GOT3 (cell line): ENCODE measurements around the gene ZRANB3.
"Not testable (repeated sequence)": the region's sequence is repeated elsewhere in the genome, so short reads cannot be mapped to it uniquely, and the experiment has no call there.

Experiments used
- DNase-seq: peaks from one replicate; lab custom pipeline; 2025; ENCODE audit warnings: mixed read lengths; lab: John Stamatoyannopoulos, UW

The ZRANB3 gene

GRCh38 chr2:135124924-135125886 lies 405.8 kb downstream of the ZRANB3 start:
- DNase-seq, result no peak

DNA sequence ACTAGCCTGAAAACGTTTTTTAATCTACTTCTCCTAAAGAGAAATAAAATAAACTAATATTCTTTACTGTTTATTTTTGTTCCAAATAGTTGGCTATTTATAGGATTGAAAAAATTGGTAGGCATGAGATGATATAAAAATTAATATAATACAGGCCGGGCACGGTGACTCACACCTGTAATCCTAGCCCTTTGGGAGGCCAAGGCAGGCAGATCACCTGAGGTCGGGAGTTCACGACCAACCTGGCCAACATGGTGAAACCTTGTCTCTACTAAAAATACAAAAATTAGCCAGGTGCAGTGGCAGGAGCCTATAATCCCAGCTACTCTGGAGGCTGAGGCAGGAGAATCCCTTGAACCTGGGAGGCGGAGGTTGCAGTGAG lies 409.4 kb downstream of the ZRANB3 start:
- DNase-seq, result not testable (repeated sequence)

DNA sequence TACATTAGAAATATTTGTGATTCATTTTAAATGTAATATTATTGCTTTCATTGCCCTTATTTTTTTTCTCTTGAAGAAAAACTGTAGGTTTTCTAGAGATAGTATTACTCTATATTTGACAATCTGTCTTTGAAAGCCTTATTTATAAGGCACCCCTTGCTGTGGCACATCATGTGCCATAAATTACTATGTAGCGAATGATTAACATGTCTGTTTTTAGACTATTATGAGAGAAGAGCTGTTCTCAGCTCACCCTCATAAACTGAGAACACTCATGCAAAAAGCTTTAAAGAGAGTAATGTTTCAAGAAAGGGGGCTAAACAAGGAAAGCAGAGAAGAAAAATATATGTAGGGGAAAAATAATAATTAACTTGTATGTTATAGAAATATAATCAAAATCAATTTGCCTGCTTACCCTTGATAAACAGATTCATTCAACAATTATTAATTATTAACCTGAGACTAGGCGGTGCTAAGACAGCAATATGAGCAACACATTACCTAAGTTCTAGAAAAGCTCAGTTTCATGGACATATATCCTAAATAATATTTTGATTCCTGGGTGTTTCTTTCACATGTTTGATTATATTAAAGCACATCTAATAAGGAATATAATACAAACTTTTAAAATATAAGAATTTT lies 409.9 kb downstream of the ZRANB3 start:
- no peak for DNase-seq

DNA sequence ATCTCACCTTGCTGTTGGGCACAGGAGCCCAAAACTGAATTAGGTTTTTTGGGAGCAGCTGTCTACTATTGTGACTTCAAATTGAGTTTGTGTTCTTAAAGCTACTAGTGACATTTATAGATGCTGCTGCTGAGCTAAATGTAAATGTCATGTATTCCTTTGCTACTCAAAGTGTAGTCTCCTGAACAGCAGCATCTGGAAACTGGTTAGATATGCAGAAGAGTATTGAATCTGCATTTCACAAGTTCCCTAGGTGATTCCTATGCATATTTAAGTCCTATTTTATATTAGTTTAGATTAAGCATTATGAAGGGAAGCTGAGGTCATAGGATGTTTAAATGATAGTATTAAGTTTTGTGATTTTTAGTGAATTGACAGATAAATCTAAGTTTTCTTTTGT lies 411.4 kb downstream of the ZRANB3 start:
- no peak for DNase-seq

DNA sequence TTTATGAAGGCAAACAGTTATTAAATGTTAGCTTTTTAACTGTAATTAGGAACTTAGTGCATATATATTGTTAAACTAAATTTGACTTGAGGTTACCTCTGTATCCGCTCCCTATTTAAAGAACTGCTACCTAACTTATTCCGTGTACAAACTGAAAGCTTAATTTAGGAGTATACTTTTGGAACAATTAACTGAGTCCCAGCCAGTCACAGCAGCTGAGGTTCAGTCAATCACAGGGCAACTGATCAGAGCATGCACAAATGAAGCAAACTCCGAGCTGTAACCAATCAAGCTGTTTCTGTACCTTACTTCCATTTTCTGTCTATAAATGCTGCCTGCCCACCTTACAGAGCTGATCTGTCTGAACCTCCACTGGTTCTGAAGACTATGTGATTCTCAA lies 417.7 kb downstream of the ZRANB3 start:
- no peak for DNase-seq

DNA sequence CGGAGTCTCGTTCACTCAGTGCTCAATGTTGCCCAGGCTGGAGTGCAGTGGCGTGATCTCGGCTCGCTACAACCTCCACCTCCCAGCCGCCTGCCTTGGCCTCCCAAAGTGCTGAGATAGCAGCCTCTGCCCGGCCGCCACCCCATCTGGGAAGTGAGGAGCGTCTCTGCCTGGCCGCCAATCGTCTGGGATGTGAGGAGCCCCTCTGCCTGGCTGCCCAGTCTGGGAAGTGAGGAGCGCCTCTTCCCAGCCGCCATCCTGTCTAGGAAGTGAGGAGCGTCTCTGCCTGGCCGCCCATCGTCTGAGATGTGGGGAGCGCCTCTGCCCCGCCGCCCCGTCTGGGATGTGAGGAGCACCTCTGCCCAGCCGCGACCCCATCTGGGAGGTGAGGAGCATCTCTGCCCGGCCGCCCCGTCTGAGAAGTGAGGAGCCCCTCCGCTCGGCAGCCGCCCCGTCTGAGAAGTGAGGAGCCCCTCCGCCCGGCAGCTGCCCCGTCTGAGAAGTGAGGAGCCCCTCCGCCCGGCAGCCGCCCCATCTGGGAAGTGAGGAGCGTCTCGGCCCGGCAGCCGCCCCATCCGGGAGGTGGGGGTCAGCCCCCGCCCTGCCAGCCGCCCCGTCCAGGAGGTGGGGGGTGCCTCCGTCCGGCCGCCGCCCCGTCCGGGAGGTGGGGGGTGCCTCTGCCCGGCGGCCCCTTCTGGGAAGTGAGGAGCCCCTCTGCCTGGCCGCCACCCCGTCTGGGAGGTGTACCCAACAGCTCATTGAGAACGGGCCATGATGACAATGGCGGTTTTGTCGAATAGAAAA lies 425.3 kb downstream of the ZRANB3 start:
- not testable (repeated sequence) for DNase-seq

GRCh38 chr2:135103843-135104242 lies 427.2 kb downstream of the ZRANB3 start:
- DNase-seq, result no peak

GRCh38 chr2:135099802-135100483 lies 431.1 kb downstream of the ZRANB3 start:
- no peak for DNase-seq

GRCh38 chr2:135097532-135098231 lies 433.3 kb downstream of the ZRANB3 start:
- no peak for DNase-seq

DNA sequence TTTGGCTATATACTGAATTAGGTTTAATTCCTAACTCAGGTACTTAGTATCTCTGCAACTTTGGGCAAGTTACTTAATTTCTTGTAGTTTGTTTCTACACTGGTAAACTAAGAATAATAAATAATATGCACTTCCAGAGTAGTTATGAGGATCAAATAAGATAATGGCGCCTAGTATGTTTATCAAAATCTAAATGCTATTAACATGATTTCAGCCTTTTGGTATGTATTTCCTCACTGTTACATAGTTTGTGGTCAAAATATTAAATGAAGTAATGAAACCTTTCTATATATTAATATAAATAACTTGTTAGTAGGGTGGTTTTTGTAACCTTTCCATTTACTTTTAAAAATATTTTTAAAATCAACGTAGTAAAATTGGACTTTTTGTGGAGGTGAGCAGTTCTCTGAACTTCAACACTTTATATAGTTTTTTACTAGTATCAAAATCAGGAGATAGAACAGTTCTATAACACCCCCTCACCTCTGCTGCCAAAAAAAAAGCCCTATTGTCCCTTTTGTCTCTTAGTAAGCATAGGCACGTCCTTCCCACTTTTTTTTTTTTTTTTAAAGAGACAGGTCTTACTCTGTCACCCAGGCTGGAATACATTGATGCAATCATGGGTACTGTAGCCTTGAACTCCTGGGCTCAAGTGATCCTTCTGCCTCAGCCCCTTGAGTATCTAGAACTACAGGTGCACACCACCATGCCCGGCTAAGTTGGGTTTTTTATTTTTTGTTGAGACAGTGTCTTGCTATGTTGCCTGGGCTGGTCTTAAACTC lies 434.2 kb downstream of the ZRANB3 start:
- DNase-seq, result no peak

GRCh38 chr2:135095591-135095990 lies 435.4 kb downstream of the ZRANB3 start:
- DNase-seq, result no peak

DNA sequence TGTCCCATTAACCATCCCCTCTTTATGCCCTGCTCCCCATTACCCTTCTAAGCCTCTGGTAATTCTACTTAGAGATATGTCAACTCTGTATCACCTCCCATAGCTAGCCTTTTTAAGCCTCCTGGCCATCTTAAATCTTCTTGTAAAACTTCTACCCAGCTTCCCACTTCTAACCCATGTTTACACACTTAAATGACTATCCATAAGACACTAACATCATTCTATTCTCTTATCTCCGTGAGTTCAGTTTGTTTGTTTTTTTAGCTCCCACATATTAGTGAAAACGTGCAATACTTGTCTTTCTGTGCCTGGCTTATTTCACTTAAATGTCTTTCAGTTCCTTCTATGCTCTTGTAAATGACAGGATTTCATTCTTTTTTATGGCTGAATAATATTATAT lies 436.5 kb downstream of the ZRANB3 start:
- DNase-seq, result no peak

DNA sequence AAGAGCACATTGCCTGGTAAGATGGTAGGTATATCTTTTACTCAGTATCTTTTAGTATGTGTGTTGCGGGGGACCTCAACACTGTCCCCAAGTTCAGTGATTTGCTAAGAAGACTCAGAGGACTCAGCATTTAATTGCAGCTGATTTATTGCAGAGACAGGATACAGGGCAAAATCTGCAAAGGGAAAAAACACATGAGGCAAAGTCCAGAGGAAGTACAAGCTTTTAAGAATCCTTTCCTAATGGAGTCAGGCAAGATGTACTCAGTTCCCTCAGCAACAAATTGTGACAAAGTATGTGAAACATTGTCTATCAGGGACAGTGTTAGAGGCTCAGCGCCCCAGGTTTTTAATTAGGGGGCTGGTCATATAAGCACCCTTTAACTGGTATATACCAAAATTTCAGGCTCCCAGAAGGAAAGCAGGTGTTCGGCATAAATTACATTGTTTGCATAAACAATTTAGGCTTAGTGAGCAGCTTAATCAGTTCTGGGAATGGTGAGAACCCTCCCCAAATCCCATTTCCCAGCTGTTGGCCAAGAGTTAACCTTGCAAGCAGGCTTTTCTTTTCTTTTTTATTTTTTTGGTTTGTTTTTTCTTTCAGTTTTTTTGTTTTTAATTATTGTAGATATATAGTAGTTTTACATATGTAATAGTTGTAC lies 437.2 kb downstream of the ZRANB3 start:
- DNase-seq, result no peak

DNA sequence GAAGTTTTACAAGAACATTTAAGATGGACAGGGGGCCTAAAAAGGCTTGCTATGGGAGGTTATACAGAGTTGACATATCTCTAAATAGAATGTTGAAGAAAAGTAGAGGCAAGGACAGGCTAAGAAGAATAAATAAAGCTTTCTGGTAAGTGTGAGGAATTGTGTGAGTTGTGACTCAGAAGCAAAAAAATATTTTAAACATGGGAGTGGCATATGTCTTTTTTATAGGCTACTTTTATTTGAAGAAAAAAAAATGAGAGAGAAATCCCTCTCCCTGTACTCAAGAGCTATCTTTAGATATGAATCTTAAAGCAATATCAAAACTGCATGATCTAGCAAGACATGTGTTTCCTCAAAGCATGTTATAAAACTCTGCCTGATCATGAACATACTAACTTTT lies 437.8 kb downstream of the ZRANB3 start:
- no peak for DNase-seq

- DNase-seq, result no peak
These were observed 439.3 kb downstream of the ZRANB3 start for GRCh38 chr2:135091681-135092080.

GRCh38 chr2:135089597-135089996 lies 441.4 kb downstream of the ZRANB3 start:
- not testable (repeated sequence) for DNase-seq
